ENCODE data around the gene LIN28B.

DNA sequence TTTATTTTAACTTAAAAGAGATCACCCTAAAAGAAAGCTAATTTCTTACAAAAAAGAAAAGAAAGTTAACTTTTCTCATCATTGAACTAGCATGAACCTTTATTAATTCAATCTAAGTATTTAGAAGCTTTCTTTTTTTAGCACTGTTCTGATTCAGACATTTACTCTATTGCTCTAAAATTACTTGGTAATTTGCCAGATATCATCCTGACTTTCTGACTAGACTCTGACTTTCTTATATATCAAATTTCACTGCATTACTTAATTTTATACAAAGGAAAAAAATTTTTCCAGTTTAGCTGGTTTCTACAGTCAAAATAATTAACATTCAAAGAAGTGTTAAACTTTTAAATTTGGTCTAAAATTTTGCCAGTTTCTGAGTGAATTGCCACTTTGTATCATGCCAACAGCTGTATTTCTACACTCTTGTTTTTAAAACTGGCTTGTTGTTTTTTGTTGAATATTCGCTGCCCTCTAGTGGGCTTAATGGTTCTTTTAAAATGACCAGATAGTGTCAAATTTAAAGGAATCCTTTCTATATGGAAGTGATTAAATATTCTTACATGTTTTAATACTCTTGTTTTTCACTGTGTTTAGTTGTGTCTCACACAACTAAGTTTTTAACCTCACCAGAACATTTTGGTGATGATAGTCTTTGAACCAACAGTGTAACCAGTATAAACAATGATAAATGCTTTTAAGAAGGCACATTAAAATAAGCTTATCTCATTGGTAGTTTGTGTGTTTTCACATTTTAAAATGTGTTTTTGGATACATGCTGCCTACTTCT is 120.9 kb downstream of the LIN28B start:
- no peak for TF ChIP-seq POLR2A (IDR thresholded peaks at IDR 0.05)
- TF ChIP-seq, protein P1, sequence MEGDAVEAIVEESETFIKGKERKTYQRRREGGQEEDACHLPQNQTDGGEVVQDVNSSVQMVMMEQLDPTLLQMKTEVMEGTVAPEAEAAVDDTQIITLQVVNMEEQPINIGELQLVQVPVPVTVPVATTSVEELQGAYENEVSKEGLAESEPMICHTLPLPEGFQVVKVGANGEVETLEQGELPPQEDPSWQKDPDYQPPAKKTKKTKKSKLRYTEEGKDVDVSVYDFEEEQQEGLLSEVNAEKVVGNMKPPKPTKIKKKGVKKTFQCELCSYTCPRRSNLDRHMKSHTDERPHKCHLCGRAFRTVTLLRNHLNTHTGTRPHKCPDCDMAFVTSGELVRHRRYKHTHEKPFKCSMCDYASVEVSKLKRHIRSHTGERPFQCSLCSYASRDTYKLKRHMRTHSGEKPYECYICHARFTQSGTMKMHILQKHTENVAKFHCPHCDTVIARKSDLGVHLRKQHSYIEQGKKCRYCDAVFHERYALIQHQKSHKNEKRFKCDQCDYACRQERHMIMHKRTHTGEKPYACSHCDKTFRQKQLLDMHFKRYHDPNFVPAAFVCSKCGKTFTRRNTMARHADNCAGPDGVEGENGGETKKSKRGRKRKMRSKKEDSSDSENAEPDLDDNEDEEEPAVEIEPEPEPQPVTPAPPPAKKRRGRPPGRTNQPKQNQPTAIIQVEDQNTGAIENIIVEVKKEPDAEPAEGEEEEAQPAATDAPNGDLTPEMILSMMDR (IDR thresholded peaks at IDR 0.05), result peak; percentile 38 to 50 (median 45)
- TF ChIP-seq POLR2AphosphoS5 (IDR thresholded peaks at IDR 0.05), result no peak
- TF ChIP-seq EP300 (IDR thresholded peaks at IDR 0.05; ENCODE audit: low read depth), result no peak
